Measurements from ENCODE around the gene TMEM250.

Gene TMEM250

GRCh38 chr9:136081826-136082495 is 36.7 kb downstream of the TMEM250 start:
- no peak for DNase-seq

- DNase-seq, result no peak
Observed at GRCh38 chr9:136081113-136081825, 37.4 kb downstream of the TMEM250 start.

- no peak for DNase-seq
Observed at GRCh38 chr9:136080716-136081112, 38.0 kb downstream of the TMEM250 start.

GRCh38 chr9:136079916-136080246 is 38.8 kb downstream of the TMEM250 start:
- no peak for DNase-seq

GRCh38 chr9:136079211-136079915 is 39.3 kb downstream of the TMEM250 start:
- no peak for DNase-seq

GRCh38 chr9:136078498-136079011 is 40.1 kb downstream of the TMEM250 start:
- no peak for DNase-seq

- DNase-seq, result no peak
Observed at GRCh38 chr9:136078024-136078423, 40.7 kb downstream of the TMEM250 start.

- DNase-seq, result no peak
Observed at GRCh38 chr9:136077491-136077890, 41.2 kb downstream of the TMEM250 start.

- DNase-seq, result no peak
Observed at GRCh38 chr9:136075881-136076678, 42.6 kb downstream of the TMEM250 start.

- no peak for DNase-seq
Observed at GRCh38 chr9:136075134-136075841, 43.4 kb downstream of the TMEM250 start.

- no peak for DNase-seq
Observed at GRCh38 chr9:136074706-136075105, 44.0 kb downstream of the TMEM250 start.

Measured in SW 1271 (cell line).